CD14-positive monocyte (primary cell): ENCODE data around the gene DLGAP4. TPM values are rescaled to one million over a fixed set of nuclear protein-coding genes. Genes with fewer than 3 reads are reported as not detected.

Source experiments
- DNase-seq, 3 donors: peaks; one replicate each; pipeline ENCODE4 v3.0.0-alpha.2; 2011 to 2022
- H2AFZ ChIP-seq: 2 replicates; pipeline ENCODE4 v1.6.0; 2012; ENCODE audit warnings: mild to moderate bottlenecking, low read depth, low read length, inconsistent platforms; ENCODE audit not compliant: insufficient read depth, poor library complexity, severe bottlenecking
- H3K27ac ChIP-seq, 2 donors: 1 replicate in 1 of 2; 2 replicates in 1 of 2; pipeline ENCODE4 v1.5.1; 2012 to 2013; ENCODE audit warnings: low read length in 2 of 2, control low read depth in 1 of 2, inconsistent platforms in 1 of 2, low read depth in 1 of 2, mild to moderate bottlenecking in 1 of 2
- H3K27me3 ChIP-seq, 2 donors: one replicate each; pipeline versions ENCODE4 v1.6.0 to v1.6.1; 2011 to 2013; ENCODE audit warnings: low read length in 2 of 2; ENCODE audit not compliant: control insufficient read depth in 2 of 2, insufficient read depth in 2 of 2
- H3K36me3 ChIP-seq, 2 donors: replicated peaks in 1 of 2; 1 replicate in 1 of 2; 2 replicates in 1 of 2; pipeline versions ENCODE4 v1.5.1 to v1.6.1; 2012 to 2013; ENCODE audit warnings: low read length in 2 of 2, control low read depth in 1 of 2, inconsistent platforms in 1 of 2, mild to moderate bottlenecking in 1 of 2; ENCODE audit not compliant: insufficient read depth in 2 of 2, control insufficient read depth in 1 of 2
- H3K4me1 ChIP-seq, 2 donors: 1 replicate in 1 of 2; 2 replicates in 1 of 2; pipeline versions ENCODE4 v1.5.1 to v1.6.1; 2012 to 2013; ENCODE audit warnings: low read length in 2 of 2, control low read depth in 1 of 2, inconsistent platforms in 1 of 2, mild to moderate bottlenecking in 1 of 2, moderate library complexity in 1 of 2; ENCODE audit not compliant: insufficient read depth in 2 of 2, control insufficient read depth in 1 of 2
- H3K4me2 ChIP-seq: replicated peaks from 2 replicates; pipeline ENCODE3; 2012; ENCODE audit warnings: low read length, moderate library complexity, mild to moderate bottlenecking; ENCODE audit not compliant: poor library complexity, severe bottlenecking; ENCODE audit errors: extremely low read depth
- H3K4me3 ChIP-seq, 3 experiments: fragments of 200-600 bp in 1 of 3; sonication (generic) in 1 of 3; replicated peaks in 1 of 3; 1 replicate in 2 of 3; 2 replicates in 1 of 3; pipeline ENCODE4 v1.5.1; 2011 to 2013; ENCODE audit warnings: low read length in 3 of 3, mild to moderate bottlenecking in 3 of 3, control low read depth in 2 of 3, low read depth in 2 of 3, inconsistent platforms in 1 of 3, moderate library complexity in 1 of 3
- H3K79me2 ChIP-seq: 2 replicates; pipeline ENCODE4 v1.6.0; 2012; ENCODE audit warnings: mild to moderate bottlenecking, control low read depth, inconsistent platforms, low read length, moderate library complexity; ENCODE audit not compliant: insufficient read depth
- H3K9ac ChIP-seq: 2 replicates; pipeline ENCODE4 v1.6.0; 2017; ENCODE audit warnings: low read length, mild to moderate bottlenecking; ENCODE audit not compliant: insufficient read depth, poor library complexity, severe bottlenecking
- H3K9me3 ChIP-seq, 2 donors: replicated peaks in 1 of 2; 1 replicate in 1 of 2; 2 replicates in 1 of 2; pipeline versions ENCODE4 v1.5.1 to v1.6.1; 2012 to 2013; ENCODE audit warnings: low read length in 2 of 2, control low read depth in 1 of 2; ENCODE audit not compliant: control insufficient read depth in 1 of 2, insufficient read depth in 1 of 2
- H4K20me1 ChIP-seq: 2 replicates; pipeline ENCODE4 v1.6.0; 2012; ENCODE audit warnings: mild to moderate bottlenecking, low read length, control low read depth, moderate library complexity; ENCODE audit not compliant: insufficient read depth
- H3K27ac Mint-ChIP-seq, 7 donors: one replicate each; pipeline ENCODE4 v1.8.0; 2020; ENCODE audit warnings: mild to moderate bottlenecking in 7 of 7, mixed read lengths in 7 of 7, moderate library complexity in 6 of 7, inconsistent platforms in 2 of 7
- H3K27me3 Mint-ChIP-seq, 3 donors: one replicate each; pipeline ENCODE4 v1.8.0; 2021 to 2022; ENCODE audit warnings: low read depth in 3 of 3, mild to moderate bottlenecking in 3 of 3, mixed read lengths in 3 of 3, moderate library complexity in 3 of 3, inconsistent platforms in 1 of 3
- H3K36me3 Mint-ChIP-seq, 2 donors: one replicate each; pipeline ENCODE4 v1.8.0; 2020; ENCODE audit warnings: mixed read lengths in 2 of 2, inconsistent platforms in 1 of 2, mild to moderate bottlenecking in 1 of 2
- H3K4me1 Mint-ChIP-seq: one replicate; pipeline ENCODE4 v1.8.0; 2020; ENCODE audit warnings: mild to moderate bottlenecking, mixed read lengths
- H3K4me3 Mint-ChIP-seq, 2 donors: one replicate each; pipeline ENCODE4 v1.8.0; 2020; ENCODE audit warnings: mild to moderate bottlenecking in 2 of 2, mixed read lengths in 2 of 2, moderate library complexity in 1 of 2
- H3K9me3 Mint-ChIP-seq, 7 donors: one replicate each; pipeline ENCODE4 v1.8.0; 2020 to 2022; ENCODE audit warnings: mixed read lengths in 7 of 7, mild to moderate bottlenecking in 6 of 7, moderate library complexity in 6 of 7, inconsistent platforms in 2 of 7
- CTCF ChIP-seq: fragments of 200-600 bp; IDR thresholded peaks from one replicate; pipeline ENCODE4 v1.8.0; 2022; ENCODE audit warnings: antibody characterized with exemption, mild to moderate bottlenecking
- WGBS: methylation state at CpG from one replicate; pipeline ENCODE4 v1.1.5; 2013; ENCODE audit warnings: missing lambda C conversion rate; ENCODE audit not compliant: insufficient coverage; 5-methylcytosine and 5-hydroxymethylcytosine counted together
- intact Hi-C, 2 donors: fragments of 100-400 bp; cut with micrococcal nuclease; formaldehyde crosslinking; loops; one replicate each; pipeline versions ENCODE4 v1.15.0 to v1.15.1; 2023
- polyA plus RNA-seq, 3 donors: library from polyadenylated mRNA; depleted of rRNA in 1 of 3; unstranded in 2 of 3; stranded (reverse) in 1 of 3; fragments of 300-500 nt in 2 of 3; fragments of >200 nt in 1 of 3; fragmentation: Illumina TruSeq in 2 of 3; gene quantifications; 1 replicate in 2 of 3; 2 replicates in 1 of 3; pipeline ENCODE4 v1.2.3, GENCODE V29; 2012 to 2021

DLGAP4 gene
- polyA plus RNA-seq, 3 donors, result 9.9 to 52.7 (median 17.6) TPM

- Histone ChIP-seq H2AFZ (no peak overlapping the region), H3K4me1 (no peaks in the 10 kb centered on the region), H3K4me2 (no peak overlapping the region), H3K27ac (no peak overlapping the region), H3K36me3 (no peaks in the 10 kb centered on the region), H3K9me3 (no peaks in the 10 kb centered on the region), H3K9ac (no peak overlapping the region), H3K27me3 (no peaks in the 10 kb centered on the region), H3K79me2 (no peaks in the 10 kb centered on the region), H3K4me3 (no peak overlapping the region), H4K20me1 (no peaks in the 10 kb centered on the region)
- DNase-seq, result no peak
- Mint-ChIP-seq H3K36me3 (no peaks in the 10 kb centered on the region), H3K27me3 (peaks cover 2 to 16% (median 15%) of the 10 kb centered on the region in 3 donors), H3K27ac (no peak overlapping the region), H3K9me3 (peaks cover 0 to 3% (median 0%) of the 10 kb centered on the region in 7 donors), H3K4me3 (no peak overlapping the region), H3K4me1 (no peaks in the 10 kb centered on the region)
- intact Hi-C loops, result no loop called here
- no peak for TF ChIP-seq CTCF
- WGBS, result 67% methylated on average over 15 of the region's 20 CpGs
These were observed 31.8 kb upstream of the DLGAP4 start for GRCh38 chr20:36274181-36274841.

GRCh38 chr20:36275011-36275410 lies 31.1 kb upstream of the DLGAP4 start:
- Mint-ChIP-seq H3K36me3 (no peaks in the 10 kb centered on the region), H3K9me3 (peaks cover 0 to 3% (median 0%) of the 10 kb centered on the region in 7 donors), H3K27ac (no peak overlapping the region), H3K27me3 (peaks cover 2 to 16% (median 15%) of the 10 kb centered on the region in 3 donors), H3K4me3 (no peak overlapping the region), H3K4me1 (no peaks in the 10 kb centered on the region)
- Histone ChIP-seq H3K9ac (no peak overlapping the region), H3K27me3 (no peaks in the 10 kb centered on the region), H3K4me1 (no peaks in the 10 kb centered on the region), H3K4me3 (no peak overlapping the region), H3K27ac (no peak overlapping the region), H4K20me1 (no peaks in the 10 kb centered on the region), H3K36me3 (no peaks in the 10 kb centered on the region), H3K9me3 (no peaks in the 10 kb centered on the region), H3K79me2 (no peaks in the 10 kb centered on the region), H3K4me2 (no peak overlapping the region), H2AFZ (no peak overlapping the region)
- TF ChIP-seq CTCF, result no peak
- DNase-seq, result no peak
- intact Hi-C loops, result no loop called here
- WGBS, result 92% methylated on average over 4 of the region's 5 CpGs
